IMR-90 (cell line): ENCODE results near the gene SLC25A33. TPM values are rescaled to one million over a fixed set of nuclear protein-coding genes. Genes with fewer than 3 reads are reported as not detected.
"Not testable (repeated sequence)": the region's sequence is repeated elsewhere in the genome, so short reads cannot be mapped to it uniquely, and the experiment has no call there.

Experiments used
- ATAC-seq: fragments of 200-7000 bp; cut with Tn5 transposase; 2 replicates; pipeline ENCODE4 v1.9.1; 2020; ENCODE audit warnings: low read depth, mild to moderate bottlenecking, moderate library complexity
- BruUV-seq: library from RNA; stranded (reverse); fragments of 400-500 nt; replicated peaks from 2 replicates; lab custom pipeline; 2021; lab: Mats Ljungman, UMichigan
- CTCF ChIA-PET: fragments of 300-600 bp; formaldehyde crosslinking; extraction: SDS; loops from one replicate; lab custom pipeline; 2021; ENCODE audit warnings: antibody characterized with exemption; lab: Yijun Ruan, JAX
- POLR2A ChIA-PET: fragments of 300-600 bp; sonication (Branson Sonifier 250); formaldehyde crosslinking; loops from one replicate; lab custom pipeline; 2022; ENCODE audit warnings: antibody characterized with exemption; ENCODE audit not compliant: unreplicated experiment; lab: Charles Lee
- DNase-seq: peaks from one replicate; pipeline ENCODE4 v3.0.0; 2013
- H2AFZ ChIP-seq: replicated peaks from 2 replicates; pipeline ENCODE3; 2013; ENCODE audit warnings: low read length, mild to moderate bottlenecking; ENCODE audit not compliant: poor library complexity
- H2AK5ac ChIP-seq: 2 replicates; pipeline ENCODE4 v1.6.1; 2013; ENCODE audit warnings: low read depth, low read length, inconsistent platforms
- H2AK9ac ChIP-seq: replicated peaks from 2 replicates; pipeline ENCODE3; 2013; ENCODE audit warnings: mild to moderate bottlenecking, low read depth, low read length, moderate library complexity; ENCODE audit not compliant: poor library complexity
- H2BK120ac ChIP-seq: 2 replicates; pipeline ENCODE4 v1.6.1; 2013; ENCODE audit warnings: low read depth, low read length, inconsistent platforms
- H2BK15ac ChIP-seq: 3 replicates; pipeline ENCODE4 v1.6.1; 2013; ENCODE audit warnings: low read depth, low read length, inconsistent platforms
- H2BK20ac ChIP-seq: 2 replicates; pipeline ENCODE4 v1.6.1; 2013; ENCODE audit warnings: low read depth, mild to moderate bottlenecking, inconsistent platforms, low read length, moderate library complexity
- H2BK5ac ChIP-seq: 2 replicates; pipeline ENCODE4 v1.6.1; 2013; ENCODE audit warnings: mild to moderate bottlenecking, low read depth, low read length, inconsistent platforms; ENCODE audit not compliant: poor library complexity, severe bottlenecking
- H3K14ac ChIP-seq: replicated peaks from 2 replicates; pipeline ENCODE4 v1.6.1; 2013; ENCODE audit warnings: low read depth, low read length, inconsistent platforms
- H3K18ac ChIP-seq: 2 replicates; pipeline ENCODE4 v1.6.1; 2013; ENCODE audit warnings: low read depth, low read length, control low read depth
- H3K23ac ChIP-seq: 2 replicates; pipeline ENCODE4 v1.6.1; 2013; ENCODE audit warnings: low read depth, low read length, inconsistent platforms
- H3K27ac ChIP-seq: 2 replicates; pipeline ENCODE4 v1.5.1; 2013; ENCODE audit warnings: mild to moderate bottlenecking, control low read depth, low read length; ENCODE audit not compliant: insufficient read depth
- H3K27me3 ChIP-seq: 2 replicates; pipeline ENCODE4 v1.6.1; 2013; ENCODE audit warnings: low read length; ENCODE audit not compliant: control insufficient read depth, insufficient read depth
- H3K36me3 ChIP-seq: 2 replicates; pipeline ENCODE4 v1.6.1; 2013; ENCODE audit warnings: low read length, mixed read lengths; ENCODE audit not compliant: control insufficient read depth, insufficient read depth
- H3K4ac ChIP-seq: 2 replicates; pipeline ENCODE4 v1.6.1; 2013; ENCODE audit warnings: low read depth, low read length, inconsistent platforms
- H3K4me1 ChIP-seq: 2 replicates; pipeline ENCODE4 v1.6.1; 2013; ENCODE audit warnings: low read length, mixed read lengths; ENCODE audit not compliant: control insufficient read depth, insufficient read depth
- H3K4me2 ChIP-seq: 2 replicates; pipeline ENCODE4 v1.6.1; 2013; ENCODE audit warnings: low read depth, mild to moderate bottlenecking, control low read depth, low read length, moderate library complexity
- H3K4me3 ChIP-seq: 2 replicates; pipeline ENCODE4 v1.5.1; 2013; ENCODE audit warnings: low read depth, mild to moderate bottlenecking, control low read depth, low read length, moderate library complexity; ENCODE audit not compliant: insufficient read depth
- H3K56ac ChIP-seq: 2 replicates; pipeline ENCODE4 v1.6.1; 2013; ENCODE audit warnings: low read length, inconsistent platforms; ENCODE audit not compliant: insufficient read depth; ENCODE audit errors: extremely low read depth
- H3K79me1 ChIP-seq, 2 experiments: 2 replicates each; pipeline ENCODE4 v1.6.1; 2013; ENCODE audit warnings: low read length in 2 of 2, inconsistent platforms in 1 of 2, low read depth in 1 of 2
- H3K9ac ChIP-seq: 2 replicates; pipeline ENCODE4 v1.6.1; 2013; ENCODE audit warnings: low read depth, low read length, control low read depth
- H3K9me1 ChIP-seq: 2 replicates; pipeline ENCODE4 v1.6.1; 2013; ENCODE audit warnings: low read length, inconsistent platforms; ENCODE audit not compliant: insufficient read depth
- H3K9me3 ChIP-seq: 2 replicates; pipeline ENCODE4 v1.6.1; 2013; ENCODE audit warnings: low read length; ENCODE audit not compliant: control insufficient read depth, insufficient read depth
- H4K20me1 ChIP-seq: 2 replicates; pipeline ENCODE4 v1.6.1; 2013; ENCODE audit warnings: low read length, inconsistent platforms; ENCODE audit not compliant: insufficient read depth
- H4K5ac ChIP-seq: 2 replicates; pipeline ENCODE4 v1.6.1; 2013; ENCODE audit warnings: mild to moderate bottlenecking, low read depth, low read length, control low read depth
- H4K8ac ChIP-seq, 2 experiments: 2 replicates each; pipeline ENCODE4 v1.6.1; 2013; ENCODE audit warnings: low read depth in 2 of 2, low read length in 2 of 2, control low read depth in 1 of 2, inconsistent platforms in 1 of 2
- H4K91ac ChIP-seq: 2 replicates; pipeline ENCODE4 v1.6.1; 2013; ENCODE audit warnings: low read depth, low read length, inconsistent platforms; ENCODE audit not compliant: insufficient read depth
- CEBPB ChIP-seq: IDR thresholded peaks from 2 replicates; pipeline ENCODE4 v1.6.1; 2012; ENCODE audit warnings: low read depth, low read length, improper control_type of control experiment
- ELK1 ChIP-seq: fragments of 150-350 bp; IDR thresholded peaks from 2 replicates; pipeline ENCODE4 v1.6.1; 2016; ENCODE audit warnings: low read depth, mild to moderate bottlenecking, low read length, moderate library complexity, borderline replicate concordance
- FOS ChIP-seq: fragments of 150-350 bp; IDR thresholded peaks from 2 replicates; pipeline ENCODE4 v1.6.1; 2016; ENCODE audit warnings: low read depth, low read length
- NFE2L2 ChIP-seq: fragments of 150-350 bp; IDR thresholded peaks from 2 replicates; pipeline ENCODE4 v1.6.1; 2016; ENCODE audit warnings: low read depth, mild to moderate bottlenecking, low read length
- POLR2A ChIP-seq: IDR thresholded peaks from 2 replicates; pipeline ENCODE4 v1.6.1; 2012; ENCODE audit warnings: mild to moderate bottlenecking, low read depth, low read length
- RCOR1 ChIP-seq: IDR thresholded peaks from 2 replicates; pipeline ENCODE4 v1.6.1; 2012; ENCODE audit warnings: mild to moderate bottlenecking, low read length, improper control_type of control experiment; ENCODE audit not compliant: insufficient replicate concordance
- WGBS, 2 experiments: methylation state at CpG; one replicate each; pipeline versions ENCODE4 v1.1.5 to v1.1.7; 2013; ENCODE audit warnings: missing lambda C conversion rate in 2 of 2; ENCODE audit not compliant: insufficient read length in 1 of 2; ENCODE audit errors: extremely low coverage in 2 of 2; 5-methylcytosine and 5-hydroxymethylcytosine counted together
- dilution Hi-C: fragments of 300-500 bp; cut with HindIII; formaldehyde crosslinking; loops from one replicate; pipeline ENCODE4 v1.14.3; 2018; ENCODE audit warnings: low sequenced_read_pairs; ENCODE audit not compliant: unreplicated experiment
- in situ Hi-C: fragments of 300-500 bp; cut with MboI; formaldehyde crosslinking; loops from 3 replicates; pipeline ENCODE4 v1.14.3; 2019; ENCODE audit warnings: low sequenced_read_pairs, inconsistent platforms, mixed read lengths
- intact Hi-C: fragments of 100-400 bp; cut with micrococcal nuclease; formaldehyde crosslinking; loops from 2 replicates; pipeline ENCODE4 v1.10.0; 2022
- polyA plus RNA-seq, 3 experiments: library from polyadenylated mRNA; depleted of rRNA; stranded (reverse); fragments of >200 nt; gene quantifications; 2 replicates each; pipeline ENCODE4 v1.2.3, GENCODE V29; 2012; ENCODE audit warnings: low replicate concordance in 1 of 3
- total RNA-seq: library from RNA; depleted of rRNA; stranded (reverse); fragments of >200 nt; gene quantifications from 2 replicates; pipeline ENCODE4 v1.2.3, GENCODE V29; 2012

Gene SLC25A33
- total and polyA plus RNA-seq, 2 of the 4 experiments (the other 2 are of a cell fraction), result 2.5 to 3.0 TPM

GRCh38 chr1:9624081-9624480 lies 84.8 kb downstream of the SLC25A33 start:
- 0 out of 2 replicates have a peak, but pooled peaks cover 2% of the 10 kb centered on the region for H3K27me3 ChIP-seq

GRCh38 chr1:9625030-9625429 lies 85.8 kb downstream of the SLC25A33 start:
- H3K14ac ChIP-seq, POLR2A ChIA-PET, H4K8ac ChIP-seq, H3K18ac ChIP-seq, H3K4me2 ChIP-seq, intact Hi-C loops, H2BK20ac ChIP-seq, BruUV-seq, H4K91ac ChIP-seq, ATAC-seq, H4K5ac ChIP-seq, H2AFZ ChIP-seq, H2BK15ac ChIP-seq, H3K36me3 ChIP-seq, dilution Hi-C loops, H2BK120ac ChIP-seq, H3K23ac ChIP-seq, DNase-seq, H3K79me1 ChIP-seq, H3K56ac ChIP-seq, H2BK5ac ChIP-seq, H3K4me3 ChIP-seq, H3K27ac ChIP-seq, H3K9me1 ChIP-seq, H2AK5ac ChIP-seq, H3K4ac ChIP-seq, H4K20me1 ChIP-seq, H3K9me3 ChIP-seq, H2AK9ac ChIP-seq, H3K9ac ChIP-seq, H3K4me1 ChIP-seq, H3K27me3 ChIP-seq, in situ Hi-C loops: not testable (repeated sequence)
- no CpG with 5 or more reads among the region's 3 CpGs for WGBS, 2 experiments
- CTCF ChIA-PET, result interaction anchor here (0.6 kb wide), 1 partner anchor 237 kb away, joined by 3 read pairs; no protein-coding TSS in a partner anchor

More at GRCh38 chr1:9624081-9624480, 84.8 kb downstream of the SLC25A33 start:
- Histone ChIP-seq H3K18ac (no peak overlapping the region), H4K20me1 (no peaks in the 10 kb centered on the region), H4K91ac (no peak overlapping the region), H2BK20ac (no peak overlapping the region), H2BK5ac (no peak overlapping the region), H2AK9ac (no peak overlapping the region), H4K8ac (no peak overlapping the region), H3K4me2 (no peak overlapping the region), H4K5ac (no peak overlapping the region), H3K9me3 (no peaks in the 10 kb centered on the region), H2BK15ac (no peak overlapping the region), H3K9me1 (no peaks in the 10 kb centered on the region), H2BK120ac (no peak overlapping the region), H3K9ac (no peak overlapping the region), H2AFZ (no peak overlapping the region), H3K4me1 (no peaks in the 10 kb centered on the region), H3K4ac (no peak overlapping the region), H3K79me1 (no peaks in the 10 kb centered on the region), H3K4me3 (no peak overlapping the region), H3K56ac (no peak overlapping the region), H3K14ac (no peak overlapping the region), H2AK5ac (no peak overlapping the region), H3K36me3 (no peaks in the 10 kb centered on the region), H3K23ac (no peak overlapping the region), H3K27ac (no peak overlapping the region)
- WGBS, 2 experiments, result no CpG with 5 or more reads among the region's 2 CpGs
- in situ Hi-C loops (no loop called here), intact Hi-C loops (no loop called here), dilution Hi-C loops (no loop called here)
- ATAC-seq (no peak), DNase-seq (no peak)
- TF ChIP-seq NFE2L2 (no peak), POLR2A (no peak), FOS (no peak), CEBPB (no peak), RCOR1 (no peak), ELK1 (no peak)
- POLR2A ChIA-PET, result interaction anchor here (0.7 kb wide), 1 partner anchor 537 kb away, joined by 6 read pairs; no protein-coding TSS in a partner anchor
- CTCF ChIA-PET, result no interaction called here
- no TSS peak for BruUV-seq
